Activated CD4-positive, alpha-beta T cell treated with anti-CD3 and anti-CD28 coated beads for 4 hours (primary cell): ENCODE results near the gene TSHZ2.

Experiments used
- DNase-seq, 2 donors: peaks; one replicate each; pipeline ENCODE4 v3.0.0-alpha.2; 2020

The TSHZ2 gene

GRCh38 chr20:53263554-53264438 lies 291.6 kb downstream of the TSHZ2 start:
- DNase-seq: no peak

GRCh38 chr20:53264604-53265003 lies 292.4 kb downstream of the TSHZ2 start:
- DNase-seq: no peak

GRCh38 chr20:53265304-53265875 lies 293.2 kb downstream of the TSHZ2 start:
- no peak for DNase-seq

- no peak for DNase-seq
These were observed 297.2 kb downstream of the TSHZ2 start for GRCh38 chr20:53269380-53269779.

GRCh38 chr20:53270792-53271375 lies 298.7 kb downstream of the TSHZ2 start:
- DNase-seq: no peak

- DNase-seq: no peak
These were observed 302.2 kb downstream of the TSHZ2 start for GRCh38 chr20:53274365-53274764.

- no peak for DNase-seq
These were observed 302.6 kb downstream of the TSHZ2 start for GRCh38 chr20:53274807-53275206.

GRCh38 chr20:53276143-53276542 lies 304.0 kb downstream of the TSHZ2 start:
- DNase-seq: no peak

GRCh38 chr20:53278555-53278954 lies 306.4 kb downstream of the TSHZ2 start:
- no peak for DNase-seq

GRCh38 chr20:53279735-53280134 lies 307.6 kb downstream of the TSHZ2 start:
- no peak for DNase-seq

GRCh38 chr20:53281557-53282117 lies 309.5 kb downstream of the TSHZ2 start:
- DNase-seq: no peak

- no peak for DNase-seq
These were observed 310.2 kb downstream of the TSHZ2 start for GRCh38 chr20:53282217-53282955.

- DNase-seq: no peak
These were observed 310.9 kb downstream of the TSHZ2 start for GRCh38 chr20:53283011-53283410.

GRCh38 chr20:53283597-53283996 lies 311.4 kb downstream of the TSHZ2 start:
- no peak for DNase-seq

- DNase-seq: no peak
These were observed 312.1 kb downstream of the TSHZ2 start for GRCh38 chr20:53284256-53284655.

- DNase-seq: no peak
These were observed 312.5 kb downstream of the TSHZ2 start for GRCh38 chr20:53284696-53285095.

GRCh38 chr20:53287357-53288042 lies 315.3 kb downstream of the TSHZ2 start:
- DNase-seq: no peak

- no peak for DNase-seq
These were observed 319.4 kb downstream of the TSHZ2 start for GRCh38 chr20:53291548-53291947.

- no peak for DNase-seq
These were observed 320.2 kb downstream of the TSHZ2 start for GRCh38 chr20:53292347-53292746.

- no peak for DNase-seq
These were observed 322.6 kb downstream of the TSHZ2 start for GRCh38 chr20:53294804-53295203.

GRCh38 chr20:53296025-53296424 lies 323.9 kb downstream of the TSHZ2 start:
- no peak for DNase-seq

GRCh38 chr20:53296451-53297153 lies 324.4 kb downstream of the TSHZ2 start:
- DNase-seq: no peak
